Breast epithelium (tissue), 3 donors: ENCODE data around the gene TEX13D.

Experiments used
- POLR2AphosphoS5 ChIP-seq, 3 donors: sonication (generic); formaldehyde crosslinking; IDR thresholded peaks; one replicate each; pipeline ENCODE4 v1.6.1; 2017; ENCODE audit warnings: antibody characterized with exemption in 3 of 3
- TF ChIP-seq, protein P1 (sequence below), 3 donors: fragments of 450-650 bp; IDR thresholded peaks; one replicate each; pipeline ENCODE4 v1.5.1; 2016 to 2017; ENCODE audit warnings: antibody characterized with exemption in 3 of 3, mild to moderate bottlenecking in 3 of 3, moderate library complexity in 3 of 3

DNA sequence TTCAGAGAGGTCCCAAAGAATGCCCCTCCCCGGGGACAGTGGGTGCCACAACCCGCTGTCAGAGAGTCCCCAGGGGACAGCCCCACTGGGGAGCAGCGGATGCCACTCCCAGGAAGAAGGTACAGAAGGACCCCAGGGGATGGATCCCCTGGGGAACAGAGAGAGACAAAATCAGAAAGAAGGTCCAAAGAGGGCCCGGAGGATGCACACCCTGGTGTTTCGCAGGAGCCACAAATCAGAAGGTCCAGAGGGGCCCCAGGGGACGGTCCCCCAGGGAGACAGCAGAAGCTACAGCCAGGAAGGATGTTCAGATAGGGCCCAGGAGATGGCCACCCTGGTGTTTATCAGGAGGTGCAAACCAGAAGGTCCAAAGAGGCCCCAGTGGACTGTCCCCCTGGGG is 1.4 kb downstream of the TEX13D start:
- TF ChIP-seq, protein P1, sequence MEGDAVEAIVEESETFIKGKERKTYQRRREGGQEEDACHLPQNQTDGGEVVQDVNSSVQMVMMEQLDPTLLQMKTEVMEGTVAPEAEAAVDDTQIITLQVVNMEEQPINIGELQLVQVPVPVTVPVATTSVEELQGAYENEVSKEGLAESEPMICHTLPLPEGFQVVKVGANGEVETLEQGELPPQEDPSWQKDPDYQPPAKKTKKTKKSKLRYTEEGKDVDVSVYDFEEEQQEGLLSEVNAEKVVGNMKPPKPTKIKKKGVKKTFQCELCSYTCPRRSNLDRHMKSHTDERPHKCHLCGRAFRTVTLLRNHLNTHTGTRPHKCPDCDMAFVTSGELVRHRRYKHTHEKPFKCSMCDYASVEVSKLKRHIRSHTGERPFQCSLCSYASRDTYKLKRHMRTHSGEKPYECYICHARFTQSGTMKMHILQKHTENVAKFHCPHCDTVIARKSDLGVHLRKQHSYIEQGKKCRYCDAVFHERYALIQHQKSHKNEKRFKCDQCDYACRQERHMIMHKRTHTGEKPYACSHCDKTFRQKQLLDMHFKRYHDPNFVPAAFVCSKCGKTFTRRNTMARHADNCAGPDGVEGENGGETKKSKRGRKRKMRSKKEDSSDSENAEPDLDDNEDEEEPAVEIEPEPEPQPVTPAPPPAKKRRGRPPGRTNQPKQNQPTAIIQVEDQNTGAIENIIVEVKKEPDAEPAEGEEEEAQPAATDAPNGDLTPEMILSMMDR (IDR thresholded peaks at IDR 0.05), result no peak
- no peak for TF ChIP-seq POLR2AphosphoS5 (IDR thresholded peaks at IDR 0.05)
